Ovary (tissue), 9 donors: ENCODE results near the gene CCP110. TPM values are rescaled to one million over a fixed set of nuclear protein-coding genes. Genes with fewer than 3 reads are reported as not detected.

Experiments
- DNase-seq, 5 donors: peaks; one replicate each; pipeline ENCODE4 v3.0.0-alpha.2; 2019 to 2020
- H3K27ac ChIP-seq, 2 donors: fragments of 200-600 bp; one replicate each; pipeline versions ENCODE4 v1.5.1 to v1.8.0; 2019 to 2022
- H3K27me3 ChIP-seq: fragments of 200-600 bp; one replicate; pipeline ENCODE4 v1.8.0; 2022
- H3K36me3 ChIP-seq: fragments of 200-600 bp; sonication (generic); one replicate; pipeline ENCODE4 v1.5.1; 2019
- H3K4me1 ChIP-seq: one replicate; pipeline ENCODE4 v1.8.1; 2013; ENCODE audit warnings: mild to moderate bottlenecking, moderate library complexity; ENCODE audit not compliant: insufficient read depth
- H3K4me3 ChIP-seq: fragments of 200-600 bp; sonication (generic); one replicate; pipeline ENCODE4 v1.5.1; 2017
- H3K9me3 ChIP-seq, 2 donors: fragments of 200-600 bp in 1 of 2; sonication (generic) in 1 of 2; one replicate each; pipeline versions ENCODE4 v1.5.1 to v1.8.1; 2013 to 2019; ENCODE audit warnings: mild to moderate bottlenecking in 1 of 2, moderate library complexity in 1 of 2
- EP300 ChIP-seq: sonication (generic); formaldehyde crosslinking; IDR thresholded peaks from one replicate; pipeline ENCODE4 v1.6.1; 2017; ENCODE audit warnings: antibody characterized with exemption
- POLR2A ChIP-seq: fragments of 450-650 bp; IDR thresholded peaks from one replicate; pipeline ENCODE4 v1.6.1; 2017; ENCODE audit warnings: antibody characterized with exemption, mild to moderate bottlenecking, moderate library complexity
- WGBS, 3 donors: extraction: QIAGEN DNeasy Blood & Tissue Kit in 1 of 3; methylation state at CpG; one replicate each; pipeline versions ENCODE4 v1.1.5 to v1.1.7; 2013 to 2017; 5-methylcytosine and 5-hydroxymethylcytosine counted together
- intact Hi-C, 4 donors: fragments of 100-400 bp; cut with DNase I; formaldehyde crosslinking; loops; one replicate each; pipeline versions ENCODE4 v1.11.0 to v1.15.1; 2022 to 2023
- polyA plus RNA-seq, 2 donors: library from polyadenylated mRNA; stranded (reverse); fragments of 200-250 nt in 1 of 2; fragments of 350-450 nt in 1 of 2; fragmentation: Illumina TruSeq in 1 of 2; extraction: RNeasy Lipid Tissue Mini Kit (QIAGEN cat#74804) in 1 of 2; gene quantifications; one replicate each; pipeline ENCODE4 v1.2.3, GENCODE V29; 2013 to 2014
- total RNA-seq, 7 donors: library from RNA; depleted of rRNA in 2 of 7; stranded (reverse); fragments of >200 nt in 2 of 7; fragmentation: NEBNext Ultra II Directional in 3 of 7; extraction: Animal tissue kit (Norgen Biotek cat#: 25700) in 3 of 7; gene quantifications; one replicate each; pipeline versions ENCODE4 v1.1.0 to v1.2.4, GENCODE V29; 2016 to 2023
- TF ChIP-seq, protein P1 (sequence below), 3 donors: fragments of 450-650 bp in 2 of 3; fragments of 200-600 bp in 1 of 3; IDR thresholded peaks; one replicate each; pipeline versions ENCODE4 v1.5.1 to v1.8.0; 2016 to 2022; ENCODE audit warnings: antibody characterized with exemption in 3 of 3, mild to moderate bottlenecking in 1 of 3
- donor health status: DM: no; HTN: no; CAD: no; lungs with moderate emphysema.
- donor health status: DM: no; HTN: no; CAD: no.
- donor health status: Bipolar disorder and iron deficiency.
- donor health status: DM: yes; HTN: yes; CAD: no.
- donor health status: DM: no; HTN: no; CAD: no.
- donor health status: DM: yes; HTN: yes; CAD: no.

Gene CCP110
- total and polyA plus RNA-seq, 9 donors: 7.2 to 22.9 (median 19.1) TPM

DNA sequence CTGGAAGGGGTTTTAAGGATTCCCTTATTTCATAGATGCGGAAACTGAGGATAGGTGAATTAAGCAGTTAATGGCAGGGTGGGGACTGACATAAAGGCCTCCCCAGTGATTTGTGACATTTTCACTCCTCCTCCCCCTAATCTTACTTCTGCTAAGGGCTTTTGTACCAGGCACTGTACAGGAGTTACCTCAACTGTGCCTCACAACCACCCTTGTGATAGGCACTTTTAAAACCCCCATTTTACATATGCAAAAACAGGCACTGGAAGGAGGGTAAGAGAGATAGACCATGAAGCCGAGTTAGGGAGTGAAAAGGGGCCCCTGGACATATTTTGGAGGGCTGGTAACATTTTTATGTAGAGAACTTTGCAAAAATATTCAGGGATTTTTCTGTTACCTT lies 982 bp upstream of the CCP110 start:
- no peaks in the 10 kb centered on the region for H3K36me3 ChIP-seq
- TF ChIP-seq, protein P1, sequence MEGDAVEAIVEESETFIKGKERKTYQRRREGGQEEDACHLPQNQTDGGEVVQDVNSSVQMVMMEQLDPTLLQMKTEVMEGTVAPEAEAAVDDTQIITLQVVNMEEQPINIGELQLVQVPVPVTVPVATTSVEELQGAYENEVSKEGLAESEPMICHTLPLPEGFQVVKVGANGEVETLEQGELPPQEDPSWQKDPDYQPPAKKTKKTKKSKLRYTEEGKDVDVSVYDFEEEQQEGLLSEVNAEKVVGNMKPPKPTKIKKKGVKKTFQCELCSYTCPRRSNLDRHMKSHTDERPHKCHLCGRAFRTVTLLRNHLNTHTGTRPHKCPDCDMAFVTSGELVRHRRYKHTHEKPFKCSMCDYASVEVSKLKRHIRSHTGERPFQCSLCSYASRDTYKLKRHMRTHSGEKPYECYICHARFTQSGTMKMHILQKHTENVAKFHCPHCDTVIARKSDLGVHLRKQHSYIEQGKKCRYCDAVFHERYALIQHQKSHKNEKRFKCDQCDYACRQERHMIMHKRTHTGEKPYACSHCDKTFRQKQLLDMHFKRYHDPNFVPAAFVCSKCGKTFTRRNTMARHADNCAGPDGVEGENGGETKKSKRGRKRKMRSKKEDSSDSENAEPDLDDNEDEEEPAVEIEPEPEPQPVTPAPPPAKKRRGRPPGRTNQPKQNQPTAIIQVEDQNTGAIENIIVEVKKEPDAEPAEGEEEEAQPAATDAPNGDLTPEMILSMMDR (IDR thresholded peaks at IDR 0.05): no peak
- TF ChIP-seq POLR2A: no peak
- no peak for TF ChIP-seq EP300
- DNase-seq: no peak
- no peak overlapping the region for H3K27ac ChIP-seq
- H3K9me3 ChIP-seq: no peaks in the 10 kb centered on the region
- intact Hi-C loops: no loop called here
- WGBS, 3 donors: 87 to 90% (median 89%) methylated on average over 2 of the region's 2 CpGs
- H3K27me3 ChIP-seq: no peaks in the 10 kb centered on the region
- no peak overlapping the region for H3K4me3 ChIP-seq
- peaks cover 13% of the 10 kb centered on the region for H3K4me1 ChIP-seq

DNA sequence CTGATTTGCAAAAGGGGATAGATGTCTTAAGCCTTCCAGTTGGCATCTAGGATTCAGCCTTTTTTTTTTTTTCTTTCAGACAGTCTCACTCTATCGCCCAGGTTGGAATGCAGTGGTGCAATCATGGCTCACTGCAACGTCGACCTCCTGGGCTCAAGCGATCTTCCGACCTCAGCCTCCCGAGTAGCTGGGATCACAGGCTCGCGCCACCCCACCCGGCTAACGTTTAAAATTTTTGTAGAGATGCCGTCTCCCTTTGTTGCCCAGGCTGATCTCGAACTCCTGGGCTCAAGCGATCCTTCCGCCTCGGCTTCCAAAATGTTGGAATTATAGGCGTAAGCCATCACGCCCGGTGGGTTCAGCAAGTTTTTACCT lies 571 bp upstream of the CCP110 start:
- no peaks in the 10 kb centered on the region for H3K9me3 ChIP-seq
- intact Hi-C loops: no loop called here
- no peak overlapping the region for H3K4me3 ChIP-seq
- no peaks in the 10 kb centered on the region for H3K27me3 ChIP-seq
- no peak for TF ChIP-seq EP300
- TF ChIP-seq, protein P1 (IDR thresholded peaks at IDR 0.05): no peak
- TF ChIP-seq POLR2A: no peak
- no peak overlapping the region for H3K27ac ChIP-seq
- H3K36me3 ChIP-seq: no peaks in the 10 kb centered on the region
- peak in 4 of 5 donors; percentile 25 to 54 (median 50) for DNase-seq
- H3K4me1 ChIP-seq: peaks cover 13% of the 10 kb centered on the region
- WGBS, 3 donors: 69 to 74% (median 70%) methylated on average over 18 of the region's 18 CpGs

DNA sequence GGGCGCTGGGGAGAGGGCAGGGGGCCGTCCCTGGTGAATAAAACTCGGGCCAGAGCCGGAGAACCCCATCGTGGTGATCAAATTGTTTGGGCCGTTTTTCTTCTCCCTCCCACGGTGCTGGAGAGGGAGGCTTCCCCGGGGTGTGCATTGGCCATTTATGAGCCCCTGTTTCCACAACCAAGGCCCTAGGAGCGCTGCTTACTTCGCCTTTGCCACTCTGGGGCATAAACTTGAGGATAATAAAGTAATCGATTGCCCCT lies 544 bp downstream of the CCP110 start:
- no peaks in the 10 kb centered on the region for H3K36me3 ChIP-seq
- peak overlapping the region in 1 of 2 donors; percentile 29 for H3K27ac ChIP-seq
- intact Hi-C loops: no loop called here
- no peaks in the 10 kb centered on the region for H3K9me3 ChIP-seq
- H3K27me3 ChIP-seq: no peaks in the 10 kb centered on the region
- TF ChIP-seq EP300 (no peak), POLR2A (no peak)
- TF ChIP-seq, protein P1 (IDR thresholded peaks at IDR 0.05): no peak
- no peak for DNase-seq
- peaks cover 11% of the 10 kb centered on the region for H3K4me1 ChIP-seq
- peak overlapping the region; percentile 96 for H3K4me3 ChIP-seq
- 1 to 2% (median 1%) methylated on average over 11 of the region's 11 CpGs for WGBS, 3 donors

DNA sequence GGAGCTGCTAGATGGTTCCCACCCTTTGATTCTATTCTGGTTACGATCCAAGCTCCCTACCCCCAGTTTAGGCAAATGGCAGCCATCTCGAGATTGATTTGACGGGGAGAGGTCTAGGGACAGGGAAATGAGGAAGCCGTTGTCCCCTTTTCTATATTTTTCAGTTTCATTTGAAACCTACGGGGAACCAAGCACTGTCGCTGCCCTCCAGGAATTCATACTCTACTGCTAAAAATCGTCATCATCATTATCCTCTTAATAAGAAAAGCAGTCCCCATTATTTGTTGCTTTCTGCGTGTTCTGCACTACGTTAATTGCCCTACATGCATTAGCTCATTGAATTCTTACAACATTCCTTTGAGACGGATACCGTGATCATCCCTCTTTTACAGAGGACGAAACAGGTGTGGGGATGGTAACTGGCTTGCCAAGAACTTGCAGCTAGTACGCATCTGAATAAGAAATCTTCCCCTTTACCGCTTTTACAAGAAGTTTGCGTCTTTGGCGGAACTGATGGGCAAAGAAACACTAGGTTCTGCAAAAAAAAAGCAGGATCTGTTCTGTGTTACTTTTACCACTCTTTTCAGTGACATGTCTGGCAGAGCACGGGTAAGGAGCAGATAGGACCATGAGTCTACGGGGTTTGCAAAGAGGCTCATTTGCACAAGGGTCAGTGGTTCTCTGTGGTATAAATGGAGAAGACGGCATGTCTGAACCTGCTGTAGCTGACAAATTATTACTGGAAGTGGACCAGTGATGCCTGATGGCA lies 1.1 kb downstream of the CCP110 start:
- peaks cover 11% of the 10 kb centered on the region for H3K4me1 ChIP-seq
- no peaks in the 10 kb centered on the region for H3K36me3 ChIP-seq
- WGBS, 3 donors: 16 to 17% (median 17%) methylated on average over 19 of the region's 19 CpGs
- no peaks in the 10 kb centered on the region for H3K9me3 ChIP-seq
- peak overlapping the region; percentile 96 for H3K4me3 ChIP-seq
- TF ChIP-seq POLR2A (no peak), EP300 (no peak)
- TF ChIP-seq, protein P1 (IDR thresholded peaks at IDR 0.05): no peak
- intact Hi-C loops: no loop called here
- DNase-seq: no peak
- H3K27me3 ChIP-seq: no peaks in the 10 kb centered on the region
- H3K27ac ChIP-seq: peak overlapping the region in 1 of 2 donors; percentile 29
